ENCODE results near the gene KRT39. TPM values are rescaled to one million over a fixed set of nuclear protein-coding genes. Genes with fewer than 3 reads are reported as not detected.

KRT39 gene
- total and polyA plus RNA-seq, 10 of the 15 experiments (the other 5 are each of a cell fraction or from before 2014, with no cell fraction given) = not detected

DNA sequence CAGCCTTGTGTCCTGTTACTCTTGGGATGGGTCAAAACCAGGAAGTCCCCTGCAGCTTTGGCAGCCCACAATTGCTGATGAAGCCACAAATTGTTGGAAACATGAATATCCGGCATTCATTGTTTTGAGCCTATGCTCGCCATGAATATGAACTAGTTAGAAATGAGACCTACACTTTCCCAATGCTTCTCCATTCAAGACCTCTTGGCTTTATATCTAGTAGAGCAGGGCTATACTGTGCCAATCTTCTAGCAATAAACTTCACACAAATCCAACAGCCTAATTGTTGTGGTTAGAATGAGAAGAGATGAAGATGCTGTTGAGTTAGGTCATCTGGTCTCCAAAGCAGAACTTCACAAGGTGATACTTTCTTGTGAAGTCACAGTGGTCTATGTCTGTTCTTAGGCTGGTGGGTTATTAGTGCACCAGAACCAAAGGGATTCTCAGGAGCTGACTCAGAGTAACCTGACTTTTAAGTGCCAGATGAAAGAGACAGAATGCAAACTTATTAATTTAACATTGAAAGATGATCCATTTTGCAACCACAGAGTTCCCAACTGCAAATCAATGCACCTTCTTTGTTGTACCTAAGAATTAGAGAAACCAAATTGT lies 15.6 kb downstream of the KRT39 start (continued):
- TF ChIP-seq, protein P1, sequence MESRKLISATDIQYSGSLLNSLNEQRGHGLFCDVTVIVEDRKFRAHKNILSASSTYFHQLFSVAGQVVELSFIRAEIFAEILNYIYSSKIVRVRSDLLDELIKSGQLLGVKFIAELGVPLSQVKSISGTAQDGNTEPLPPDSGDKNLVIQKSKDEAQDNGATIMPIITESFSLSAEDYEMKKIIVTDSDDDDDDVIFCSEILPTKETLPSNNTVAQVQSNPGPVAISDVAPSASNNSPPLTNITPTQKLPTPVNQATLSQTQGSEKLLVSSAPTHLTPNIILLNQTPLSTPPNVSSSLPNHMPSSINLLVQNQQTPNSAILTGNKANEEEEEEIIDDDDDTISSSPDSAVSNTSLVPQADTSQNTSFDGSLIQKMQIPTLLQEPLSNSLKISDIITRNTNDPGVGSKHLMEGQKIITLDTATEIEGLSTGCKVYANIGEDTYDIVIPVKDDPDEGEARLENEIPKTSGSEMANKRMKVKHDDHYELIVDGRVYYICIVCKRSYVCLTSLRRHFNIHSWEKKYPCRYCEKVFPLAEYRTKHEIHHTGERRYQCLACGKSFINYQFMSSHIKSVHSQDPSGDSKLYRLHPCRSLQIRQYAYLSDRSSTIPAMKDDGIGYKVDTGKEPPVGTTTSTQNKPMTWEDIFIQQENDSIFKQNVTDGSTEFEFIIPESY (IDR thresholded peaks at IDR 0.05) = no peak
- TF ChIP-seq, protein P2, sequence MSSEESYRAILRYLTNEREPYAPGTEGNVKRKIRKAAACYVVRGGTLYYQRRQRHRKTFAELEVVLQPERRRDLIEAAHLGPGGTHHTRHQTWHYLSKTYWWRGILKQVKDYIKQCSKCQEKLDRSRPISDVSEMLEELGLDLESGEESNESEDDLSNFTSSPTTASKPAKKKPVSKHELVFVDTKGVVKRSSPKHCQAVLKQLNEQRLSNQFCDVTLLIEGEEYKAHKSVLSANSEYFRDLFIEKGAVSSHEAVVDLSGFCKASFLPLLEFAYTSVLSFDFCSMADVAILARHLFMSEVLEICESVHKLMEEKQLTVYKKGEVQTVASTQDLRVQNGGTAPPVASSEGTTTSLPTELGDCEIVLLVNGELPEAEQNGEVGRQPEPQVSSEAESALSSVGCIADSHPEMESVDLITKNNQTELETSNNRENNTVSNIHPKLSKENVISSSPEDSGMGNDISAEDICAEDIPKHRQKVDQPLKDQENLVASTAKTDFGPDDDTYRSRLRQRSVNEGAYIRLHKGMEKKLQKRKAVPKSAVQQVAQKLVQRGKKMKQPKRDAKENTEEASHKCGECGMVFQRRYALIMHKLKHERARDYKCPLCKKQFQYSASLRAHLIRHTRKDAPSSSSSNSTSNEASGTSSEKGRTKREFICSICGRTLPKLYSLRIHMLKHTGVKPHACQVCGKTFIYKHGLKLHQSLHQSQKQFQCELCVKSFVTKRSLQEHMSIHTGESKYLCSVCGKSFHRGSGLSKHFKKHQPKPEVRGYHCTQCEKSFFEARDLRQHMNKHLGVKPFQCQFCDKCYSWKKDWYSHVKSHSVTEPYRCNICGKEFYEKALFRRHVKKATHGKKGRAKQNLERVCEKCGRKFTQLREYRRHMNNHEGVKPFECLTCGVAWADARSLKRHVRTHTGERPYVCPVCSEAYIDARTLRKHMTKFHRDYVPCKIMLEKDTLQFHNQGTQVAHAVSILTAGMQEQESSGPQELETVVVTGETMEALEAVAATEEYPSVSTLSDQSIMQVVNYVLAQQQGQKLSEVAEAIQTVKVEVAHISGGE (CRISPR knock-in tag; IDR thresholded peaks at IDR 0.05) = no peak
- no peak for TF ChIP-seq SMARCA5 (IDR thresholded peaks at IDR 0.05)
- TF ChIP-seq POLR2AphosphoS2 (IDR thresholded peaks at IDR 0.05; ENCODE audit: low read depth, low read length) = no peak
- TF ChIP-seq, protein P3, sequence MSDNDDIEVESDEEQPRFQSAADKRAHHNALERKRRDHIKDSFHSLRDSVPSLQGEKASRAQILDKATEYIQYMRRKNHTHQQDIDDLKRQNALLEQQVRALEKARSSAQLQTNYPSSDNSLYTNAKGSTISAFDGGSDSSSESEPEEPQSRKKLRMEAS (IDR thresholded peaks at IDR 0.05; ENCODE audit: low read depth, low read length) = no peak
- TF ChIP-seq TBL1XR1 (IDR thresholded peaks at IDR 0.05; ENCODE audit: low read depth, low read length) = no peak

DNA sequence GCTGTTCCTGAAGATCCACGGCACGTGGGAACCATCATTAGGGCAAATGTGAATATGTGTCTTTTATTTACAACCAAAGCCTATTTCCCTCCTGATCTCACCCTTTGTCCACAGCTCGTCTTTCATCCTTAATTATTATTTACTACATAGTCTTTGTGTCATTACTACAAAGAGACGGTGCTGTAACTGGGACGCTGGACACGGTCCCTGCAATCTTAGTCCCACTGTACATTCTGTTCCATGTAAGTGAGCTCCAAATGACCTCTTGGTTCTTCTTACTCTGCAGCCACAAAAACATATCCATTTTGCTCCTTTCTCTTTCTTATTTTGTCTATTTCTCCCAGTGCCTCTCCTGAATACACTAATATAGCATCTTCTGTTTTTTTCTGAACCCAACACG lies 16.6 kb downstream of the KRT39 start:
- Histone ChIP-seq H3K4me3 (no peak overlapping the region), H3K79me2 (ENCODE audit: control insufficient read depth, insufficient read depth, low read length) (no peaks in the 10 kb centered on the region), H4K20me1 (ENCODE audit: control insufficient read depth, insufficient read depth) (no peaks in the 10 kb centered on the region), H3K27ac (ENCODE audit: control insufficient read depth, insufficient read depth) (no peak overlapping the region), H3K4me2 (ENCODE audit: control insufficient read depth, insufficient read depth) (no peak overlapping the region), H3K36me3 (ENCODE audit: control insufficient read depth in 2 of 2, insufficient read depth in 2 of 2, low read length in 1 of 2) (no peaks in the 10 kb centered on the region), H3K27me3 (replicated peaks in 1 of 2; ENCODE audit: control insufficient read depth in 2 of 2, insufficient read depth in 2 of 2, low read length in 1 of 2) (no peaks in the 10 kb centered on the region), H3K9ac (ENCODE audit: control insufficient read depth, insufficient read depth, low read length) (no peak overlapping the region), H3K4me1 (ENCODE audit: control insufficient read depth, insufficient read depth, low read length) (no peaks in the 10 kb centered on the region), H2AFZ (ENCODE audit: control insufficient read depth, low read depth, low read length) (no peak overlapping the region), H3K9me3 (replicated peaks; ENCODE audit: control insufficient read depth, insufficient read depth, low read length) (no peaks in the 10 kb centered on the region)
- no peak for ATAC-seq
- ChIA-PET RAD21 (ENCODE audit: unreplicated experiment) (interaction anchor here (0.7 kb wide), 1 partner anchor 181 kb away, joined by 3 read pairs; no protein-coding TSS in a partner anchor), CTCF (no interaction called here), SMC1A (ENCODE audit: uncharacterized antibody, unreplicated experiment) (interaction anchor here (1.4 kb wide), 1 partner anchor 9 kb away, joined by 4 read pairs; no protein-coding TSS in a partner anchor), POLR2A (no interaction called here)
- no TSS peak for BruUV-seq (replicated peaks)
- FAIRE-seq = no peak
- WGBS (ENCODE audit: insufficient coverage, insufficient replicate concordance, low lambda C conversion rate, missing lambda C conversion rate) = 45% methylated on average over 7 of the region's 7 CpGs
- intact Hi-C loops (cut with micrococcal nuclease; ENCODE audit: unreplicated experiment) (no loop called here), in situ Hi-C loops (cut with MboI) (no loop called here)
- no peak for DNase-seq (ENCODE audit: low read depth, low spot score)
- TF ChIP-seq MTA3 (IDR thresholded peaks at IDR 0.05; ENCODE audit: borderline replicate concordance, low read length) = no peak
- no peak for TF ChIP-seq POU2F2 (IDR thresholded peaks at IDR 0.05; ENCODE audit: borderline replicate concordance, low read depth, low read length)
- TF ChIP-seq RFX5 (IDR thresholded peaks at IDR 0.05; ENCODE audit: low read depth, low read length) = no peak
- TF ChIP-seq CREB1 (IDR thresholded peaks at IDR 0.05; ENCODE audit: low read depth) = no peak
- TF ChIP-seq, protein P4, sequence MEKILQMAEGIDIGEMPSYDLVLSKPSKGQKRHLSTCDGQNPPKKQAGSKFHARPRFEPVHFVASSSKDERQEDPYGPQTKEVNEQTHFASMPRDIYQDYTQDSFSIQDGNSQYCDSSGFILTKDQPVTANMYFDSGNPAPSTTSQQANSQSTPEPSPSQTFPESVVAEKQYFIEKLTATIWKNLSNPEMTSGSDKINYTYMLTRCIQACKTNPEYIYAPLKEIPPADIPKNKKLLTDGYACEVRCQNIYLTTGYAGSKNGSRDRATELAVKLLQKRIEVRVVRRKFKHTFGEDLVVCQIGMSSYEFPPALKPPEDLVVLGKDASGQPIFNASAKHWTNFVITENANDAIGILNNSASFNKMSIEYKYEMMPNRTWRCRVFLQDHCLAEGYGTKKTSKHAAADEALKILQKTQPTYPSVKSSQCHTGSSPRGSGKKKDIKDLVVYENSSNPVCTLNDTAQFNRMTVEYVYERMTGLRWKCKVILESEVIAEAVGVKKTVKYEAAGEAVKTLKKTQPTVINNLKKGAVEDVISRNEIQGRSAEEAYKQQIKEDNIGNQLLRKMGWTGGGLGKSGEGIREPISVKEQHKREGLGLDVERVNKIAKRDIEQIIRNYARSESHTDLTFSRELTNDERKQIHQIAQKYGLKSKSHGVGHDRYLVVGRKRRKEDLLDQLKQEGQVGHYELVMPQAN (conservative IDR thresholded peaks at IDR 0.05) = no peak
- TF ChIP-seq NR2C2 (IDR thresholded peaks at IDR 0.05; ENCODE audit: borderline replicate concordance, control insufficient read depth, insufficient read length, low read depth) = no peak
- no peak for TF ChIP-seq BHLHE40 (IDR thresholded peaks at IDR 0.05; ENCODE audit: borderline replicate concordance in 1 of 2, low read depth in 2 of 2, low read length in 1 of 2)
- TF ChIP-seq ZNF384 (IDR thresholded peaks at IDR 0.05; ENCODE audit: borderline replicate concordance, low read depth, low read length) = no peak

All from GM12878 (cell line).